OCI-LY3 (cell line): ENCODE measurements around the gene TMEM255B.

ENCODE experiments used
- H2AFZ ChIP-seq: fragments of 200-600, 300-600 bp; shearing (Covaris generic); 2 replicates; pipeline ENCODE4 v1.6.0; 2014; ENCODE audit warnings: antibody characterized with exemption, low read depth, low read length
- H3K27ac ChIP-seq: fragments of 200-600, 300-600 bp; sonication (generic); 2 replicates; pipeline ENCODE4 v1.5.1; 2014; ENCODE audit warnings: mild to moderate bottlenecking, low read length, moderate library complexity, mixed read lengths
- H3K27me3 ChIP-seq: fragments of 200-600, 300-600 bp; sonication (generic); 2 replicates; pipeline ENCODE4 v1.6.1; 2014; ENCODE audit warnings: low read depth, low read length, mixed read lengths
- H3K36me3 ChIP-seq: fragments of 200-600, 300-600 bp; sonication (generic); replicated peaks from 2 replicates; pipeline ENCODE3; 2014; ENCODE audit warnings: low read depth, low read length, mixed read lengths
- H3K4me1 ChIP-seq: fragments of 300-600, 200-600 bp; sonication (generic); 2 replicates; pipeline ENCODE4 v1.6.1; 2014; ENCODE audit warnings: low read length, mixed read lengths
- H3K4me2 ChIP-seq: fragments of 200-600, 300-600 bp; sonication (generic); 2 replicates; pipeline ENCODE4 v1.6.1; 2014; ENCODE audit warnings: low read length, mixed read lengths
- H3K4me3 ChIP-seq: fragments of 300-600, 200-600 bp; sonication (generic); 2 replicates; pipeline ENCODE4 v1.5.1; 2014; ENCODE audit warnings: antibody characterized with exemption, mild to moderate bottlenecking, low read length, moderate library complexity
- H3K79me2 ChIP-seq: fragments of 300-600, 200-600 bp; shearing (Covaris generic); 2 replicates; pipeline ENCODE4 v1.6.1; 2014; ENCODE audit warnings: mild to moderate bottlenecking, low read length, mixed read lengths
- H3K9ac ChIP-seq: fragments of 300-600, 200-600 bp; shearing (Covaris generic); 2 replicates; pipeline ENCODE4 v1.6.0; 2014; ENCODE audit warnings: mild to moderate bottlenecking, low read length, moderate library complexity
- H3K9me3 ChIP-seq: fragments of 200-600, 300-600 bp; shearing (Covaris generic); 2 replicates; pipeline ENCODE4 v1.6.1; 2014; ENCODE audit warnings: low read length, mixed read lengths; ENCODE audit not compliant: insufficient read depth
- H4K20me1 ChIP-seq: fragments of 200-600, 300-600 bp; sonication (generic); 2 replicates; pipeline ENCODE4 v1.6.1; 2016; ENCODE audit warnings: low read length, mixed read lengths; ENCODE audit not compliant: insufficient read depth
- CTCF ChIP-seq: fragments of 200-600, 300-600 bp; sonication (generic); IDR thresholded peaks from 2 replicates; pipeline ENCODE4 v1.5.1; 2014; ENCODE audit warnings: antibody characterized with exemption, low read length, low read depth
- EZH2phosphoT487 ChIP-seq: fragments of 200-600 bp; shearing (Covaris generic); IDR thresholded peaks from 2 replicates; pipeline ENCODE4 v1.6.1; 2018; ENCODE audit warnings: antibody characterized with exemption, mixed run types, low read depth

TMEM255B gene

GRCh38 chr13:113729187-113730019 lies 29.6 kb upstream of the TMEM255B start:
- Histone ChIP-seq H3K27ac (no peak overlapping the region), H3K4me3 (no peak overlapping the region), H3K9me3 (peaks cover 2% of the 10 kb centered on the region; the same call in 1 of the 2 replicates), H3K27me3 (no peaks in the 10 kb centered on the region), H3K4me2 (no peak overlapping the region), H3K4me1 (no peaks in the 10 kb centered on the region), H4K20me1 (no peaks in the 10 kb centered on the region), H3K36me3 (no peaks in the 10 kb centered on the region), H3K9ac (no peak overlapping the region), H2AFZ (no peak overlapping the region), H3K79me2 (no peaks in the 10 kb centered on the region)
- TF ChIP-seq EZH2phosphoT487 (no peak), CTCF (no peak)

- Histone ChIP-seq H3K27ac (no peak overlapping the region), H3K9me3 (peaks cover 2% of the 10 kb centered on the region; the same call in 1 of the 2 replicates), H3K79me2 (no peaks in the 10 kb centered on the region), H2AFZ (no peak overlapping the region), H3K36me3 (no peaks in the 10 kb centered on the region), H3K4me3 (no peak overlapping the region), H3K9ac (no peak overlapping the region), H3K4me1 (no peaks in the 10 kb centered on the region), H3K27me3 (no peaks in the 10 kb centered on the region), H3K4me2 (no peak overlapping the region), H4K20me1 (no peaks in the 10 kb centered on the region)
- TF ChIP-seq EZH2phosphoT487: no peak
- no peak for TF ChIP-seq CTCF
Measured at GRCh38 chr13:113730258-113730691, 28.8 kb upstream of the TMEM255B start.

GRCh38 chr13:113730831-113731191 lies 28.2 kb upstream of the TMEM255B start:
- Histone ChIP-seq H3K36me3 (no peaks in the 10 kb centered on the region), H3K4me1 (no peaks in the 10 kb centered on the region), H3K27me3 (no peaks in the 10 kb centered on the region), H2AFZ (no peak overlapping the region), H3K9me3 (peaks cover 2% of the 10 kb centered on the region; the same call in 1 of the 2 replicates), H3K27ac (no peak overlapping the region), H4K20me1 (no peaks in the 10 kb centered on the region), H3K9ac (no peak overlapping the region), H3K79me2 (no peaks in the 10 kb centered on the region), H3K4me3 (no peak overlapping the region), H3K4me2 (no peak overlapping the region)
- TF ChIP-seq EZH2phosphoT487 (no peak), CTCF (peak; percentile 10; the same call in 1 of the 2 replicates)

- Histone ChIP-seq H3K9ac (no peak overlapping the region), H3K27me3 (no peaks in the 10 kb centered on the region), H3K9me3 (peaks cover 2% of the 10 kb centered on the region; the same call in 1 of the 2 replicates), H2AFZ (no peak overlapping the region), H4K20me1 (no peaks in the 10 kb centered on the region), H3K4me2 (no peak overlapping the region), H3K36me3 (no peaks in the 10 kb centered on the region), H3K27ac (no peak overlapping the region), H3K4me3 (no peak overlapping the region), H3K4me1 (no peaks in the 10 kb centered on the region), H3K79me2 (no peaks in the 10 kb centered on the region)
- no peak for TF ChIP-seq CTCF
Measured at GRCh38 chr13:113731192-113732175, 27.5 kb upstream of the TMEM255B start.
